B cell (primary cell): ENCODE data around the gene PRKACB. TPM values are rescaled to one million over a fixed set of nuclear protein-coding genes. Genes with fewer than 3 reads are reported as not detected.

Source experiments
- ATAC-seq: fragments of 200-7000 bp; cut with Tn5 transposase; one replicate; pipeline ENCODE4 v1.10.0; 2021; ENCODE audit warnings: low read depth, mild to moderate bottlenecking, moderate number of reproducible peaks, moderate library complexity
- CTCF ChIA-PET: fragments of 350-600 bp; sonication (Branson Sonifier 250); formaldehyde crosslinking; loops from one replicate; lab custom pipeline; 2021; ENCODE audit warnings: antibody characterized with exemption, inconsistent platforms; lab: Charles Lee
- POLR2A ChIA-PET: fragments of 350-600 bp; sonication (Branson Sonifier 250); formaldehyde crosslinking; loops from one replicate; lab custom pipeline; 2021; ENCODE audit warnings: antibody characterized with exemption; lab: Charles Lee
- DNase-seq: peaks from one replicate; pipeline ENCODE4 v3.0.0; 2013
- H2AFZ ChIP-seq: 2 replicates; pipeline ENCODE4 v1.6.1; 2012; ENCODE audit warnings: mild to moderate bottlenecking, low read depth, low read length; ENCODE audit not compliant: insufficient read depth, poor library complexity, severe bottlenecking
- H3K27ac ChIP-seq, 2 donors: 1 replicate in 1 of 2; 2 replicates in 1 of 2; pipeline ENCODE4 v1.5.1; 2012 to 2013; ENCODE audit warnings: low read length in 2 of 2, mild to moderate bottlenecking in 2 of 2, moderate library complexity in 1 of 2
- H3K27me3 ChIP-seq, 4 experiments: fragments of 200-600 bp in 1 of 4; sonication (generic) in 1 of 4; replicated peaks in 1 of 4; 1 replicate in 2 of 4; 2 replicates in 2 of 4; pipeline versions ENCODE4 v1.6.1 to v1.7.0; 2013 to 2016; ENCODE audit warnings: low read length in 3 of 4, mild to moderate bottlenecking in 2 of 4, mixed read lengths in 1 of 4, moderate library complexity in 1 of 4; ENCODE audit not compliant: insufficient read depth in 4 of 4, control insufficient read depth in 3 of 4; ENCODE audit errors: control extremely low read depth in 1 of 4
- H3K36me3 ChIP-seq, 2 experiments: replicated peaks in 1 of 2; 1 replicate in 1 of 2; 2 replicates in 1 of 2; pipeline versions ENCODE4 v1.6.1 to v1.7.1; 2013; ENCODE audit warnings: low read length in 1 of 2; ENCODE audit not compliant: insufficient read depth in 2 of 2, control insufficient read depth in 1 of 2; ENCODE audit errors: control extremely low read depth in 1 of 2, extremely low read depth in 1 of 2
- H3K4me1 ChIP-seq, 2 donors: fragments of 200-600 bp in 1 of 2; sonication (generic) in 1 of 2; 1 replicate in 1 of 2; 2 replicates in 1 of 2; pipeline versions ENCODE4 v1.5.1 to v1.6.1; 2013 to 2017; ENCODE audit warnings: low read length in 2 of 2; ENCODE audit not compliant: control insufficient read depth in 2 of 2, insufficient read depth in 2 of 2
- H3K4me2 ChIP-seq: replicated peaks from 2 replicates; pipeline ENCODE3; 2012; ENCODE audit warnings: mild to moderate bottlenecking, low read depth, low read length; ENCODE audit not compliant: poor library complexity, severe bottlenecking
- H3K4me3 ChIP-seq, 5 experiments: fragments of 200-600 bp in 1 of 5; sonication (generic) in 1 of 5; 1 replicate in 3 of 5; 2 replicates in 2 of 5; pipeline versions ENCODE4 v1.5.1 to v1.7.0; 2011 to 2016; ENCODE audit warnings: low read length in 4 of 5, mild to moderate bottlenecking in 4 of 5, low read depth in 2 of 5, control low read depth in 1 of 5, moderate library complexity in 1 of 5; ENCODE audit not compliant: insufficient read depth in 1 of 5; ENCODE audit errors: control extremely low read depth in 1 of 5, extremely low read depth in 1 of 5
- H3K79me2 ChIP-seq: fragments of 200-600 bp; sonication (generic); one replicate; pipeline ENCODE4 v1.6.0; 2016; ENCODE audit warnings: low read length; ENCODE audit not compliant: control insufficient read depth, insufficient read depth
- H3K9ac ChIP-seq: fragments of 200-600 bp; sonication (generic); 2 replicates; pipeline ENCODE4 v1.6.1; 2017; ENCODE audit warnings: mild to moderate bottlenecking, low read length, moderate library complexity
- H3K9me3 ChIP-seq, 3 donors: one replicate each; pipeline versions ENCODE4 v1.6.1 to v1.7.1; 2013; ENCODE audit warnings: low read length in 2 of 3; ENCODE audit not compliant: control insufficient read depth in 2 of 3, insufficient read depth in 1 of 3; ENCODE audit errors: control extremely low read depth in 1 of 3
- H4K20me1 ChIP-seq: 2 replicates; pipeline ENCODE4 v1.6.0; 2012; ENCODE audit warnings: mild to moderate bottlenecking, low read length; ENCODE audit not compliant: insufficient read depth, control insufficient read depth, poor library complexity, severe bottlenecking
- H3K27ac Mint-ChIP-seq: one replicate; pipeline ENCODE4 v1.8.0; 2021; ENCODE audit warnings: mixed read lengths
- H3K27me3 Mint-ChIP-seq: one replicate; pipeline ENCODE4 v1.8.0; 2021; ENCODE audit warnings: mixed read lengths
- H3K4me1 Mint-ChIP-seq: one replicate; pipeline ENCODE4 v1.8.0; 2021; ENCODE audit warnings: mixed read lengths
- H3K4me3 Mint-ChIP-seq: one replicate; pipeline ENCODE4 v1.8.0; 2021; ENCODE audit warnings: mixed read lengths
- H3K9me3 Mint-ChIP-seq: one replicate; pipeline ENCODE4 v1.8.0; 2022; ENCODE audit warnings: mixed read lengths; ENCODE audit not compliant: insufficient read depth
- EZH2 ChIP-seq: IDR thresholded peaks from 2 replicates; pipeline ENCODE4 v1.6.1; 2012; ENCODE audit warnings: borderline replicate concordance, low read depth, mild to moderate bottlenecking, moderate library complexity, low read length; ENCODE audit not compliant: insufficient read depth, poor library complexity, severe bottlenecking
- WGBS: methylation state at CpG from one replicate; pipeline ENCODE4 v1.1.5; 2013; ENCODE audit warnings: missing lambda C conversion rate; ENCODE audit not compliant: insufficient coverage; 5-methylcytosine and 5-hydroxymethylcytosine counted together
- intact Hi-C: fragments of 100-400 bp; cut with micrococcal nuclease; formaldehyde crosslinking; loops from one replicate; pipeline ENCODE4 v1.10.0; 2022
- polyA plus RNA-seq: library from polyadenylated mRNA; depleted of rRNA; stranded (reverse); fragments of >200 nt; gene quantifications from 2 replicates; pipeline ENCODE4 v1.2.3, GENCODE V29; 2012
- total RNA-seq, 2 donors: library from RNA; stranded (reverse); fragments of 120-200 nt in 1 of 2; gene quantifications; 1 replicate in 1 of 2; 2 replicates in 1 of 2; pipeline versions ENCODE4 v1.2.3 to v1.2.4, GENCODE V29; 2013 to 2022
- TF ChIP-seq, protein P1 (sequence below): fragments of 200-600 bp; IDR thresholded peaks from one replicate; pipeline ENCODE4 v1.8.0; 2022; ENCODE audit warnings: antibody characterized with exemption, mild to moderate bottlenecking

The PRKACB gene
- total and polyA plus RNA-seq, 2 donors (not counting 1 experiment from before 2014, with no cell fraction given), result 14.9 to 53.9 TPM

DNA sequence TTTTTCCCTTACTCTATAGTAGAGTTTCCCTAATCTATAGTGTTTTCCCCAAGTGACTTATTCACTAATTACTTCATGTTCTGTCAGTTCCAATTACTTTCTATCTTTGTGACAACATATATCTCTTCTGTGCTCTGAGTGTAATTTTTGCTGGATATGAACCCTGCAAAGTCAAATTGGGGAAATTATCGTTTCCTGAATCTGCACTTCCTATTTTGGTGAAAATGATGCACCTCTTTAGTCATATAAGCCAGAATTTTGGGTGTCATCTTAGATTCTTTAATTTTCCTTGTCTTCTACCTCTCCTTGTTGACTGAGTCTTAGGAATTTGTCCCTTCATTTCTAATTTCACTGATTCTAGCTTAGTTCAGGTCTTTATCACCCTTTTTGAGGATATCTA, 33.4 kb upstream of the PRKACB start:
- H3K9ac ChIP-seq, result no peak overlapping the region
- DNase-seq (no peak), ATAC-seq (no peak)
- H3K4me2 ChIP-seq, result no peak overlapping the region
- intact Hi-C loops, result no loop called here
- no peaks in the 10 kb centered on the region for H3K27me3 ChIP-seq
- no peak overlapping the region for H2AFZ ChIP-seq
- peaks cover 0 to 2% (median 0%) of the 10 kb centered on the region in 3 donors for H3K9me3 ChIP-seq
- ChIA-PET CTCF (no interaction called here), POLR2A (no interaction called here)
- no peaks in the 10 kb centered on the region for H3K36me3 ChIP-seq
- WGBS, result no CpG with 5 or more reads among the region's 1 CpG
- Mint-ChIP-seq H3K4me1 (no peaks in the 10 kb centered on the region), H3K4me3 (no peak overlapping the region), H3K27ac (no peak overlapping the region), H3K9me3 (peaks cover 5% of the 10 kb centered on the region), H3K27me3 (no peaks in the 10 kb centered on the region)
- no peak for TF ChIP-seq EZH2
- TF ChIP-seq, protein P1, sequence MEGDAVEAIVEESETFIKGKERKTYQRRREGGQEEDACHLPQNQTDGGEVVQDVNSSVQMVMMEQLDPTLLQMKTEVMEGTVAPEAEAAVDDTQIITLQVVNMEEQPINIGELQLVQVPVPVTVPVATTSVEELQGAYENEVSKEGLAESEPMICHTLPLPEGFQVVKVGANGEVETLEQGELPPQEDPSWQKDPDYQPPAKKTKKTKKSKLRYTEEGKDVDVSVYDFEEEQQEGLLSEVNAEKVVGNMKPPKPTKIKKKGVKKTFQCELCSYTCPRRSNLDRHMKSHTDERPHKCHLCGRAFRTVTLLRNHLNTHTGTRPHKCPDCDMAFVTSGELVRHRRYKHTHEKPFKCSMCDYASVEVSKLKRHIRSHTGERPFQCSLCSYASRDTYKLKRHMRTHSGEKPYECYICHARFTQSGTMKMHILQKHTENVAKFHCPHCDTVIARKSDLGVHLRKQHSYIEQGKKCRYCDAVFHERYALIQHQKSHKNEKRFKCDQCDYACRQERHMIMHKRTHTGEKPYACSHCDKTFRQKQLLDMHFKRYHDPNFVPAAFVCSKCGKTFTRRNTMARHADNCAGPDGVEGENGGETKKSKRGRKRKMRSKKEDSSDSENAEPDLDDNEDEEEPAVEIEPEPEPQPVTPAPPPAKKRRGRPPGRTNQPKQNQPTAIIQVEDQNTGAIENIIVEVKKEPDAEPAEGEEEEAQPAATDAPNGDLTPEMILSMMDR, result no peak
- H3K4me3 ChIP-seq, result no peak overlapping the region
- no peaks in the 10 kb centered on the region for H3K4me1 ChIP-seq
- H4K20me1 ChIP-seq, result no peaks in the 10 kb centered on the region
- H3K27ac ChIP-seq, result no peak overlapping the region
- H3K79me2 ChIP-seq, result no peaks in the 10 kb centered on the region

DNA sequence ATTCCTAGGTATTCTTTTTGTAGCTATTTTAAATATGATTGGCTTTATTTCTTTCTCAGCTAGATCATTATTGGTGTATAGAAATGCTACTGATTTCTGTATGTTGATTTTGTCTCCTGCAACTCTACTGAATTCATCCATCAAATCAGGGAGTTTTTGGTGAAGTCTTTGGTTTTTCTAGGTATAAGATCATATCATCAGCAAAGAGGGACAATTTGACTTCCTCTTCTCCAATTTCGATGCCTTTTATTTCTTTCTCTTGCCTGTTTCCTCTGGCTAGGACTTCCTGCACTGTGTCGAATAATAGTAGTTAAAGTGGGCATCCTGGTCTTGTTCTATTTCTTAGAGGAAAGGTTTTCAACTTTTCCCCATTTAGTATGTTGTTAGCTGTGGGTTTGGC, 27.5 kb upstream of the PRKACB start:
- Histone ChIP-seq H3K4me3 (no peak overlapping the region), H3K4me1 (no peaks in the 10 kb centered on the region), H3K36me3 (no peaks in the 10 kb centered on the region), H2AFZ (no peak overlapping the region), H3K9ac (no peak overlapping the region), H3K9me3 (no peaks in the 10 kb centered on the region), H3K79me2 (no peaks in the 10 kb centered on the region), H3K4me2 (no peak overlapping the region), H3K27me3 (no peaks in the 10 kb centered on the region), H3K27ac (no peak overlapping the region), H4K20me1 (no peaks in the 10 kb centered on the region)
- TF ChIP-seq, protein P1, result no peak
- TF ChIP-seq EZH2, result no peak
- Mint-ChIP-seq H3K4me1 (peaks cover 9% of the 10 kb centered on the region), H3K4me3 (no peak overlapping the region), H3K27ac (no peak overlapping the region), H3K27me3 (no peaks in the 10 kb centered on the region), H3K9me3 (no peaks in the 10 kb centered on the region)
- WGBS, result no CpG with 5 or more reads among the region's 2 CpGs
- DNase-seq, result no peak
- ChIA-PET CTCF (interaction anchor here (1.0 to 1.4 kb wide), 2 partner anchors 28 to 186 kb away, joined by 3 read pairs; no protein-coding TSS in a partner anchor), POLR2A (no interaction called here)
- intact Hi-C loops, result no loop called here
- ATAC-seq, result no peak
